ENCODE data around the gene RNF208. TPM values are rescaled to one million over a fixed set of nuclear protein-coding genes. Genes with fewer than 3 reads are reported as not detected.
A peak's percentile ranks its signal among the peaks of the same experiment; 100 is the strongest.

RNF208 gene
- total RNA-seq, 5 donors from 2014 or later (not counting 1 experiment from before 2014, with no cell fraction given) = 0.56 to 1.6 (median 1.5) TPM

GRCh38 chr9:137215196-137215986 is 6.6 kb downstream of the RNF208 start:
- Mint-ChIP-seq H3K9me3 (no peaks in the 10 kb centered on the region), H3K27me3 (no peaks in the 10 kb centered on the region), H3K36me3 (no peaks in the 10 kb centered on the region), H3K27ac (no peak overlapping the region), H3K4me1 (no peaks in the 10 kb centered on the region), H3K4me3 (no peak overlapping the region)
- Histone ChIP-seq H3K4me1 (ENCODE audit: control insufficient read depth in 1 of 2, extremely low read depth in 1 of 2, insufficient read depth in 2 of 2, low read length in 2 of 2) (no peaks in the 10 kb centered on the region), H3K4me3 (ENCODE audit: control insufficient read depth in 1 of 2, extremely low read depth in 1 of 2, low read length in 1 of 2) (no peak overlapping the region), H3K27me3 (replicated peaks in 1 of 2; ENCODE audit: control insufficient read depth in 2 of 2, extremely low read depth in 1 of 2, insufficient read depth in 2 of 2, low read length in 1 of 2) (peaks cover 0 to 4% of the 10 kb centered on the region in 2 experiments), H3K27ac (ENCODE audit: low read length) (no peak overlapping the region), H3K9me3 (no peaks in the 10 kb centered on the region), H3K36me3 (ENCODE audit: control insufficient read depth in 2 of 2, extremely low read depth in 1 of 2, insufficient read depth in 1 of 2, low read length in 1 of 2) (peaks cover 0 to 2% of the 10 kb centered on the region in 2 donors)
- ChIA-PET CTCF (no interaction called here), POLR2A (no interaction called here)
- DNase-seq (no peak), ATAC-seq (replicated peaks in 1 of 4) (no peak)
- 93% methylated on average over 14 of the region's 22 CpGs for WGBS (ENCODE audit: insufficient coverage)

GRCh38 chr9:137214620-137215019 is 7.4 kb downstream of the RNF208 start:
- POLR2A ChIA-PET = interaction anchor here in 1 of 2 donors (0.5 kb wide), 1 partner anchor 9 kb away, joined by 3 read pairs; no protein-coding TSS in a partner anchor
- ATAC-seq (replicated peaks in 1 of 4) (no peak), DNase-seq (no peak)
- Histone ChIP-seq H3K9me3 (no peaks in the 10 kb centered on the region), H3K27ac (ENCODE audit: low read length) (no peak overlapping the region), H3K4me3 (ENCODE audit: control insufficient read depth in 1 of 2, extremely low read depth in 1 of 2, low read length in 1 of 2) (no peak overlapping the region), H3K36me3 (ENCODE audit: control insufficient read depth in 2 of 2, extremely low read depth in 1 of 2, insufficient read depth in 1 of 2, low read length in 1 of 2) (peaks cover 0 to 2% of the 10 kb centered on the region in 2 donors), H3K27me3 (replicated peaks in 1 of 2; ENCODE audit: control insufficient read depth in 2 of 2, extremely low read depth in 1 of 2, insufficient read depth in 2 of 2, low read length in 1 of 2) (no peaks in the 10 kb centered on the region), H3K4me1 (ENCODE audit: control insufficient read depth in 1 of 2, extremely low read depth in 1 of 2, insufficient read depth in 2 of 2, low read length in 2 of 2) (no peaks in the 10 kb centered on the region)
- Mint-ChIP-seq H3K9me3 (no peaks in the 10 kb centered on the region), H3K27ac (no peak overlapping the region), H3K4me1 (no peaks in the 10 kb centered on the region), H3K4me3 (no peak overlapping the region), H3K36me3 (no peaks in the 10 kb centered on the region), H3K27me3 (no peaks in the 10 kb centered on the region)
- CTCF ChIA-PET = no interaction called here
- 90% methylated on average over 18 of the region's 19 CpGs for WGBS (ENCODE audit: insufficient coverage)

- ATAC-seq (replicated peaks in 1 of 4) = no peak
- H3K27me3 ChIP-seq (replicated peaks in 1 of 2; ENCODE audit: control insufficient read depth in 2 of 2, extremely low read depth in 1 of 2, insufficient read depth in 2 of 2, low read length in 1 of 2) = no peaks in the 10 kb centered on the region
- H3K4me1 ChIP-seq (ENCODE audit: control insufficient read depth in 1 of 2, extremely low read depth in 1 of 2, insufficient read depth in 2 of 2, low read length in 2 of 2) = no peaks in the 10 kb centered on the region
- H3K9me3 ChIP-seq = no peaks in the 10 kb centered on the region
- ChIA-PET CTCF (no interaction called here), POLR2A (no interaction called here)
- no peak for DNase-seq
- Mint-ChIP-seq H3K27ac (no peak overlapping the region), H3K36me3 (peaks cover 4% of the 10 kb centered on the region), H3K9me3 (no peaks in the 10 kb centered on the region), H3K4me1 (peaks cover 0 to 3% (median 1%) of the 10 kb centered on the region in 3 donors), H3K4me3 (no peak overlapping the region), H3K27me3 (no peaks in the 10 kb centered on the region)
- no peak overlapping the region for H3K27ac ChIP-seq (ENCODE audit: low read length)
- no peak overlapping the region for H3K4me3 ChIP-seq (ENCODE audit: control insufficient read depth in 1 of 2, extremely low read depth in 1 of 2, low read length in 1 of 2)
- WGBS (ENCODE audit: insufficient coverage) = 94% methylated on average over 49 of the region's 49 CpGs
- peaks cover 0 to 5% of the 10 kb centered on the region in 2 donors for H3K36me3 ChIP-seq (ENCODE audit: control insufficient read depth in 2 of 2, extremely low read depth in 1 of 2, insufficient read depth in 1 of 2, low read length in 1 of 2)
These were observed 8.6 kb downstream of the RNF208 start for GRCh38 chr9:137213160-137214060.

GRCh38 chr9:137212520-137212919 is 9.5 kb downstream of the RNF208 start:
- H3K4me3 Mint-ChIP-seq = no peak overlapping the region
- CTCF ChIA-PET = no interaction called here
- 92% methylated on average over 21 of the region's 21 CpGs for WGBS (ENCODE audit: insufficient coverage)
- H3K27ac ChIP-seq (ENCODE audit: low read length) = no peak overlapping the region
- H3K27me3 Mint-ChIP-seq = no peaks in the 10 kb centered on the region
- peaks cover 0 to 5% of the 10 kb centered on the region in 2 donors for H3K36me3 ChIP-seq (ENCODE audit: control insufficient read depth in 2 of 2, extremely low read depth in 1 of 2, insufficient read depth in 1 of 2, low read length in 1 of 2)
- no peaks in the 10 kb centered on the region for H3K27me3 ChIP-seq (replicated peaks in 1 of 2; ENCODE audit: control insufficient read depth in 2 of 2, extremely low read depth in 1 of 2, insufficient read depth in 2 of 2, low read length in 1 of 2)
- H3K9me3 ChIP-seq = no peaks in the 10 kb centered on the region
- H3K4me1 Mint-ChIP-seq = peaks cover 2 to 8% (median 2%) of the 10 kb centered on the region in 3 donors
- POLR2A ChIA-PET = no interaction called here
- peaks cover 5% of the 10 kb centered on the region for H3K36me3 Mint-ChIP-seq
- H3K27ac Mint-ChIP-seq = no peak overlapping the region
- ATAC-seq (replicated peaks in 1 of 4) (no peak), DNase-seq (no peak)
- no peak overlapping the region for H3K4me3 ChIP-seq (ENCODE audit: control insufficient read depth in 1 of 2, extremely low read depth in 1 of 2, low read length in 1 of 2)
- H3K9me3 Mint-ChIP-seq = no peaks in the 10 kb centered on the region
- peaks cover 0 to 2% of the 10 kb centered on the region in 2 experiments for H3K4me1 ChIP-seq (ENCODE audit: control insufficient read depth in 1 of 2, extremely low read depth in 1 of 2, insufficient read depth in 2 of 2, low read length in 2 of 2)

- WGBS (ENCODE audit: insufficient coverage) = 91% methylated on average over 13 of the region's 13 CpGs
- ATAC-seq (replicated peaks in 1 of 4) = no peak
- H3K27ac Mint-ChIP-seq = no peak overlapping the region
These were observed 10.5 kb downstream of the RNF208 start for GRCh38 chr9:137211532-137211931.

GRCh38 chr9:137206602-137207001 is 15.4 kb downstream of the RNF208 start:
- no peak for ATAC-seq (replicated peaks in 1 of 4)
- no peak for DNase-seq
- H3K9me3 Mint-ChIP-seq = no peaks in the 10 kb centered on the region
- H3K4me1 Mint-ChIP-seq = peaks cover 39 to 54% (median 41%) of the 10 kb centered on the region in 3 donors
- no peaks in the 10 kb centered on the region for H3K27me3 ChIP-seq (replicated peaks in 1 of 2; ENCODE audit: control insufficient read depth in 2 of 2, extremely low read depth in 1 of 2, insufficient read depth in 2 of 2, low read length in 1 of 2)
- no peak overlapping the region for H3K27ac Mint-ChIP-seq
- H3K27me3 Mint-ChIP-seq = no peaks in the 10 kb centered on the region
- no peak overlapping the region for H3K27ac ChIP-seq (ENCODE audit: low read length)
- peaks cover 19 to 44% of the 10 kb centered on the region in 2 experiments for H3K4me1 ChIP-seq (ENCODE audit: control insufficient read depth in 1 of 2, extremely low read depth in 1 of 2, insufficient read depth in 2 of 2, low read length in 2 of 2)
- no peaks in the 10 kb centered on the region for H3K9me3 ChIP-seq
- CTCF ChIA-PET = no interaction called here
- POLR2A ChIA-PET = interaction anchor here (0.6 to 1.0 kb wide), 2 partner anchors 15 to 30 kb away, joined by 3 to 5 read pairs; partner anchors contain the start of gene RNF208 (in 1 of the 2)
- peaks cover 0 to 6% of the 10 kb centered on the region in 2 donors for H3K36me3 ChIP-seq (ENCODE audit: control insufficient read depth in 2 of 2, extremely low read depth in 1 of 2, insufficient read depth in 1 of 2, low read length in 1 of 2)
- H3K4me3 ChIP-seq (ENCODE audit: control insufficient read depth in 1 of 2, extremely low read depth in 1 of 2, low read length in 1 of 2) = no peak overlapping the region
- H3K36me3 Mint-ChIP-seq = peaks cover 9% of the 10 kb centered on the region
- peak overlapping the region; percentile 90 to 92 (median 91) for H3K4me3 Mint-ChIP-seq
- WGBS (ENCODE audit: insufficient coverage) = 82% methylated on average over 6 of the region's 7 CpGs

More at GRCh38 chr9:137211532-137211931, 10.5 kb downstream of the RNF208 start:
- H3K9me3 Mint-ChIP-seq = no peaks in the 10 kb centered on the region
- H3K9me3 ChIP-seq = no peaks in the 10 kb centered on the region
- H3K4me3 Mint-ChIP-seq = no peak overlapping the region
- CTCF ChIA-PET = no interaction called here
- no peak overlapping the region for H3K4me3 ChIP-seq (ENCODE audit: control insufficient read depth in 1 of 2, extremely low read depth in 1 of 2, low read length in 1 of 2)
- peaks cover 9% of the 10 kb centered on the region for H3K36me3 Mint-ChIP-seq
- H3K27me3 Mint-ChIP-seq = no peaks in the 10 kb centered on the region
- no peak for DNase-seq
- H3K4me1 Mint-ChIP-seq = peaks cover 12 to 17% (median 12%) of the 10 kb centered on the region in 3 donors
- no peak overlapping the region for H3K27ac ChIP-seq (ENCODE audit: low read length)
- H3K4me1 ChIP-seq (ENCODE audit: control insufficient read depth in 1 of 2, extremely low read depth in 1 of 2, insufficient read depth in 2 of 2, low read length in 2 of 2) = peaks cover 2 to 12% of the 10 kb centered on the region in 2 experiments
- H3K27me3 ChIP-seq (replicated peaks in 1 of 2; ENCODE audit: control insufficient read depth in 2 of 2, extremely low read depth in 1 of 2, insufficient read depth in 2 of 2, low read length in 1 of 2) = no peaks in the 10 kb centered on the region
- POLR2A ChIA-PET = no interaction called here
- H3K36me3 ChIP-seq (ENCODE audit: control insufficient read depth in 2 of 2, extremely low read depth in 1 of 2, insufficient read depth in 1 of 2, low read length in 1 of 2) = peaks cover 0 to 5% of the 10 kb centered on the region in 2 donors
